ENCODE data around the gene COQ4.
"Not testable (repeated sequence)": the region's sequence is repeated elsewhere in the genome, so short reads cannot be mapped to it uniquely, and the experiment has no call there.

COQ4 gene

GRCh38 chr9:128335914-128336313 is 13.3 kb downstream of the COQ4 start:
- TF ChIP-seq PPARA (CRISPR knock-in tag; IDR thresholded peaks at IDR 0.05; ENCODE audit: borderline replicate concordance) = no peak
- TF ChIP-seq ZFP30 (CRISPR knock-in tag; IDR thresholded peaks at IDR 0.05) = no peak
- TF ChIP-seq ZNF70 (CRISPR knock-in tag; IDR thresholded peaks at IDR 0.05) = no peak
- TF ChIP-seq ZNF8 (CRISPR knock-in tag; IDR thresholded peaks at IDR 0.05) = no peak
- TF ChIP-seq, protein P1, sequence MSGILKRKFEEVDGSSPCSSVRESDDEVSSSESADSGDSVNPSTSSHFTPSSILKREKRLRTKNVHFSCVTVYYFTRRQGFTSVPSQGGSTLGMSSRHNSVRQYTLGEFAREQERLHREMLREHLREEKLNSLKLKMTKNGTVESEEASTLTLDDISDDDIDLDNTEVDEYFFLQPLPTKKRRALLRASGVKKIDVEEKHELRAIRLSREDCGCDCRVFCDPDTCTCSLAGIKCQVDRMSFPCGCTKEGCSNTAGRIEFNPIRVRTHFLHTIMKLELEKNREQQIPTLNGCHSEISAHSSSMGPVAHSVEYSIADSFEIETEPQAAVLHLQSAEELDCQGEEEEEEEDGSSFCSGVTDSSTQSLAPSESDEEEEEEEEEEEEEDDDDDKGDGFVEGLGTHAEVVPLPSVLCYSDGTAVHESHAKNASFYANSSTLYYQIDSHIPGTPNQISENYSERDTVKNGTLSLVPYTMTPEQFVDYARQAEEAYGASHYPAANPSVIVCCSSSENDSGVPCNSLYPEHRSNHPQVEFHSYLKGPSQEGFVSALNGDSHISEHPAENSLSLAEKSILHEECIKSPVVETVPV (CRISPR knock-in tag; IDR thresholded peaks at IDR 0.05) = no peak
- TF ChIP-seq BACH2 (CRISPR knock-in tag; IDR thresholded peaks at IDR 0.05; ENCODE audit: borderline replicate concordance) = no peak
- no peak for TF ChIP-seq ZNF565 (CRISPR knock-in tag; conservative IDR thresholded peaks at IDR 0.05; ENCODE audit: low read depth)
- no peak for TF ChIP-seq ISL1 (CRISPR knock-in tag; IDR thresholded peaks at IDR 0.05)
- no peak for TF ChIP-seq CREB5 (CRISPR knock-in tag; IDR thresholded peaks at IDR 0.05; ENCODE audit: low read depth)
- no peak for TF ChIP-seq ZFP3 (CRISPR knock-in tag; IDR thresholded peaks at IDR 0.05)
- no peak for TF ChIP-seq POU6F1 (CRISPR knock-in tag; IDR thresholded peaks at IDR 0.05; ENCODE audit: borderline replicate concordance, low read depth)
- TF ChIP-seq OSR1 (CRISPR knock-in tag; IDR thresholded peaks at IDR 0.05) = no peak
- TF ChIP-seq, protein P2, sequence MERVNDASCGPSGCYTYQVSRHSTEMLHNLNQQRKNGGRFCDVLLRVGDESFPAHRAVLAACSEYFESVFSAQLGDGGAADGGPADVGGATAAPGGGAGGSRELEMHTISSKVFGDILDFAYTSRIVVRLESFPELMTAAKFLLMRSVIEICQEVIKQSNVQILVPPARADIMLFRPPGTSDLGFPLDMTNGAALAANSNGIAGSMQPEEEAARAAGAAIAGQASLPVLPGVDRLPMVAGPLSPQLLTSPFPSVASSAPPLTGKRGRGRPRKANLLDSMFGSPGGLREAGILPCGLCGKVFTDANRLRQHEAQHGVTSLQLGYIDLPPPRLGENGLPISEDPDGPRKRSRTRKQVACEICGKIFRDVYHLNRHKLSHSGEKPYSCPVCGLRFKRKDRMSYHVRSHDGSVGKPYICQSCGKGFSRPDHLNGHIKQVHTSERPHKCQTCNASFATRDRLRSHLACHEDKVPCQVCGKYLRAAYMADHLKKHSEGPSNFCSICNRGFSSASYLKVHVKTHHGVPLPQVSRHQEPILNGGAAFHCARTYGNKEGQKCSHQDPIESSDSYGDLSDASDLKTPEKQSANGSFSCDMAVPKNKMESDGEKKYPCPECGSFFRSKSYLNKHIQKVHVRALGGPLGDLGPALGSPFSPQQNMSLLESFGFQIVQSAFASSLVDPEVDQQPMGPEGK (CRISPR knock-in tag; IDR thresholded peaks at IDR 0.05; ENCODE audit: borderline replicate concordance) = no peak
- TF ChIP-seq GLIS3 (CRISPR knock-in tag; IDR thresholded peaks at IDR 0.05) = no peak
- no peak for TF ChIP-seq RARB (CRISPR knock-in tag; IDR thresholded peaks at IDR 0.05)
- no peak for TF ChIP-seq TSHZ2 (CRISPR knock-in tag; IDR thresholded peaks at IDR 0.05)
- TF ChIP-seq CSDC2 (CRISPR knock-in tag; IDR thresholded peaks at IDR 0.05) = no peak
- TF ChIP-seq ARNTL (CRISPR knock-in tag; IDR thresholded peaks at IDR 0.05; ENCODE audit: borderline replicate concordance, low read depth) = no peak
- ATAC-seq = no peak

DNA sequence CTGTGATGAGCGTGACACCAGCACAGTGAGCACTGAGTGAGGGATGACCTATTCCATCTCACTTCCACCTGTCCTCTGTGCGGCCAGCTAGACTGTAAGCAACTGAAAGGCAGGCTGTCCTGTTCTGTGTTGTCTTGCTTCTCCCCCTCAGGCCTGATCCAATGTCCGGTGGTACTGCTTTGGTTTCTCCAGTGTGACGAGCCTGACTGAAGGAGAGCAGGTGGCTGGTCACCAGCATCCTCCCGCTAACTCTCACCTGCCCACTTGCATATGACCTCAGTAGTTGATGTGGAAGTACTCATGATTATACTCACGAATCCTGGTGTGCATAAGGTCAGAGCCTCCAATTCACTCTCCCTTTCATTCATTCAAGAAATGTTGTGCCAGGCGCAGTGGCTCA is 15.3 kb downstream of the COQ4 start:
- TF ChIP-seq OSR1 (CRISPR knock-in tag; IDR thresholded peaks at IDR 0.05) (no peak), POU6F1 (CRISPR knock-in tag; IDR thresholded peaks at IDR 0.05; ENCODE audit: borderline replicate concordance, low read depth) (no peak), PPARA (CRISPR knock-in tag; IDR thresholded peaks at IDR 0.05; ENCODE audit: borderline replicate concordance) (no peak), ESRRG (CRISPR knock-in tag; IDR thresholded peaks at IDR 0.05) (no peak), GLIS3 (CRISPR knock-in tag; IDR thresholded peaks at IDR 0.05) (no peak)
- TF ChIP-seq, protein P1 (CRISPR knock-in tag; IDR thresholded peaks at IDR 0.05) = no peak
- TF ChIP-seq, protein P2 (CRISPR knock-in tag; IDR thresholded peaks at IDR 0.05; ENCODE audit: borderline replicate concordance) = no peak
- ATAC-seq = no peak

- not testable (repeated sequence) for ATAC-seq
Observed at GRCh38 chr9:128338852-128339614, 16.4 kb downstream of the COQ4 start.
